Measurements from ENCODE around the gene TNS3.

Gene TNS3

DNA sequence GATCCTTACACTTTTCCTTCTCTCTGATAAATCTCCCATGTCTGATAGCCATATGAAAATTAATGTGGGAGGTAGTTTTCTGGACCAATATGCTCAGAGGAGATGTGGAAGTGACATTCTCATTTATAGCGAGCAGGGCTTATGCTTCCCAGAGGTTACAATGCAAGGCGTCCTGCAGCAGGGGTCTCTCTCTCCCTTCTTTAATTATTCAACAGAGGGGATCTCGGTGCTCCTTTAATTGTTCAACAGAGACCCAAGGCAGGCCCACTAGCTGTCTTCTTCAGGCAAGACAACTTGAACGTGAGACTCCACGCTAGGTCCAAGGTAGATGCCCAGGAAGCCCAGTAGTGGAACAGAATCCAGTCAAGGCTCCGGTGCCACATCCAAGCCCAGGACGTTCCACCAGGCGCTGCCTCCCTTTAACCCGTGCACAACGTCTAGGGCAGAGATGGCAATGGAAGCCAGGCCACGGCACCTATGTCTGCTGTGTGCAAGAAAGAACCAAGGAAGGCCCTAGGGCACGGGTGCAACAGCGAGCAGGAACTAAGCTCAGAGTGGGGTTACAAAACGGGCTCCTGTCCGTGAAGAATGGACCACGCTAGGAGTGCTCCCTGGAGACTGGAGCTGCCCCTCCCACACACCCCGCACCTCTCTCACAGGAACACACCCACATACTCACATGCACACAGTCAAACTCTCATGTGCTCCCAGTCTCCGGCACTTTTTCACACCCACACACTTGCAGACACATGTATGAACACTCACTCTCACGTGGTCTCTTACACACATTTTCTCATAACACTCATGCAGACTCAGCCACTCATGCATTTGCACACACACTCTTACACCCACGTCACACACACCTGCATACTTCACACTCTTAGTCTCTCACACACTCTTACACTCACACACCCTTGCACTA, 230.4 kb downstream of the TNS3 start:
- TF ChIP-seq, protein P1, sequence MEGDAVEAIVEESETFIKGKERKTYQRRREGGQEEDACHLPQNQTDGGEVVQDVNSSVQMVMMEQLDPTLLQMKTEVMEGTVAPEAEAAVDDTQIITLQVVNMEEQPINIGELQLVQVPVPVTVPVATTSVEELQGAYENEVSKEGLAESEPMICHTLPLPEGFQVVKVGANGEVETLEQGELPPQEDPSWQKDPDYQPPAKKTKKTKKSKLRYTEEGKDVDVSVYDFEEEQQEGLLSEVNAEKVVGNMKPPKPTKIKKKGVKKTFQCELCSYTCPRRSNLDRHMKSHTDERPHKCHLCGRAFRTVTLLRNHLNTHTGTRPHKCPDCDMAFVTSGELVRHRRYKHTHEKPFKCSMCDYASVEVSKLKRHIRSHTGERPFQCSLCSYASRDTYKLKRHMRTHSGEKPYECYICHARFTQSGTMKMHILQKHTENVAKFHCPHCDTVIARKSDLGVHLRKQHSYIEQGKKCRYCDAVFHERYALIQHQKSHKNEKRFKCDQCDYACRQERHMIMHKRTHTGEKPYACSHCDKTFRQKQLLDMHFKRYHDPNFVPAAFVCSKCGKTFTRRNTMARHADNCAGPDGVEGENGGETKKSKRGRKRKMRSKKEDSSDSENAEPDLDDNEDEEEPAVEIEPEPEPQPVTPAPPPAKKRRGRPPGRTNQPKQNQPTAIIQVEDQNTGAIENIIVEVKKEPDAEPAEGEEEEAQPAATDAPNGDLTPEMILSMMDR (conservative IDR thresholded peaks at IDR 0.05; ENCODE audit: low read depth, low read length) = no peak
- no peak overlapping the region for H3K4me3 ChIP-seq (ENCODE audit: low read depth, low read length)
- DNase-seq (ENCODE audit: low read depth) = no peak

DNA sequence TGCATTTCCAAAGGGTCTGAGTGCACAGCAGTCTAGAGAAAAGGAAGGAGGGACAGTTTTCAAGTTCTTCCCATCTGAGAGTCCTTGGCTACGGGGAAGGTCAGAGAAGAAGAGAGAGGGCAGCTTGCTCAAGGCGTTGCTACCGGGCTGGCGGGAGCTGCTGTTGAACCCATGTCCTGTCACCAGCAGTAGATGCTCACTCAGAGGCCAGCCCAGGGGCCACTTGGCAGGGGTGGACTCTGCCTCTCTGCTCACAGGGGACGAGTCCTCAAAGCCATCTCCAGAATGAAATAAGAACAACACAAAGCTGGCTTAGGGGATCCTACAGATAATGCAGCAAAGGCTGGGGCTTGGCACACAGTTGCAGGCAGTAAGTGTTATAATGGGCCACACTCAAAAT, 231.5 kb downstream of the TNS3 start:
- no peak for DNase-seq (ENCODE audit: low read depth)
- TF ChIP-seq, protein P1 (conservative IDR thresholded peaks at IDR 0.05; ENCODE audit: low read depth, low read length) = no peak
- H3K4me3 ChIP-seq (ENCODE audit: low read depth, low read length) = no peak overlapping the region

DNA sequence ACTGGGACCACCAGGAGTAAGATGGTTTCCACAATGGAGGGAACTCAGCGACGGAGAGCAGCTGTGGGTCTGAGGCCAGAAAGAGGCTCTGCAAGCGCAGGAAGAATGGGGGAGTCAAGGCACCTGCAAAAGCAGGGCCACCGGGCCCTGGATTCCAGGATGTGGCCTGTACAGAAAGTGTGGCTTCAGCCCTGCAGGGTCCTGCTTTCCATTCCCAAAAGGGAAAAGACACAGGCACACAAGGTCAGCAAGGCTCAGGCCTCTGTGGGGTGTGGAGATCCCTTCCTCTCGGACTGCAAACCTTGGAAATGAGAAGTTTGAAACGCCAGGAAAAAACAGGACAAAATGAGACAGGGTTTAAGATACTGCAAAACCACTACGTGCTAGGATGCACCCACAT, 232.5 kb downstream of the TNS3 start:
- no peak for DNase-seq (ENCODE audit: low read depth)
- TF ChIP-seq, protein P1 (conservative IDR thresholded peaks at IDR 0.05; ENCODE audit: low read depth, low read length) = no peak
- H3K4me3 ChIP-seq (ENCODE audit: low read depth, low read length) = no peak overlapping the region

DNA sequence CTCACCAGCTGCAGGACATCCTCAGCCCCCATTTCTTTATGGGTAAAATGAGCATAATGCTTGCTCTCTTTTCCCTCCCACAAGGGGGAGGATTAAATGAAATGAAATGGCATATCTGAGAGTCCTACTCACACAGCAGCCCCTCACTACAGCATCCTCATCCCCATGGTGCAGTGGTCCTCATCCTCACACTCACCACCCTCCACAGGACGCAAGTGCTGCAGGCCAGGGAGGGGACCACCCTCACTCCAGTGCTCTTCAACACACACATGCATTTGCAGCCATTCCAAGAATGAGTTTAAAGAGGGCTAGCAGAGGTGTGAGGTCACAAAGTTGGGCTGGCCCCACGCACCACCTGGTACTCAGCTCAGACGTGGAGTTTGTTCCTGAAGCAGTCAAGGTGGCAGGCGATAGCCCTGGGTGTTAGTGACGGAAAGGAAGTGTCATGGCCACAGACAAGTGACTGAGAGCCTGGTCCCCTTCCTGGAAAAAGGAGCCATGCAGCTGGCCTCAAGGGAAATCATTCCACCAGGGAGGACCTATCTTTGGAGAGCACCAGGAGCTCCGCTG, 234.0 kb downstream of the TNS3 start:
- TF ChIP-seq, protein P1 (conservative IDR thresholded peaks at IDR 0.05; ENCODE audit: low read depth, low read length) = no peak
- H3K4me3 ChIP-seq (ENCODE audit: low read depth, low read length) = no peak overlapping the region
- DNase-seq (ENCODE audit: low read depth) = no peak

DNA sequence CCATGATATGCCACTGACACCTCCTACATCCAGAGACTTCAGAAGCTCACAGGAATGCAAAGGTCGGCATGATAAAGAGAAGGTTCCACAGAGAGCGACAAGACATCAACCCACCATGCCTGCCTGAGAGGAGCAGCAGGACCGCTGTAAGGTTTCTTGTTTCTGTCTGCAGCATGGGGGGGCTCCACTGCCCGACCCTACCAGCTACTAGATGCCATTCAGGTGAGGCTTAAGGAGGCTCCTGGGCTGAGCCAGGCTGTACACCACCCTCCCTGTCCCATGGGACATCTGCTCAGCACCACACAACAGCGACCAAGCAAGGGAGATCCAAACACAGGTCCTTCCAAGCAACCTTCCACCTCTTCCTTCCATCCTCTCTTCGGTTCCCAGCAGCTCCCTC, 234.6 kb downstream of the TNS3 start:
- H3K4me3 ChIP-seq (ENCODE audit: low read depth, low read length) = no peak overlapping the region
- DNase-seq (ENCODE audit: low read depth) = no peak
- TF ChIP-seq, protein P1 (conservative IDR thresholded peaks at IDR 0.05; ENCODE audit: low read depth, low read length) = no peak

DNA sequence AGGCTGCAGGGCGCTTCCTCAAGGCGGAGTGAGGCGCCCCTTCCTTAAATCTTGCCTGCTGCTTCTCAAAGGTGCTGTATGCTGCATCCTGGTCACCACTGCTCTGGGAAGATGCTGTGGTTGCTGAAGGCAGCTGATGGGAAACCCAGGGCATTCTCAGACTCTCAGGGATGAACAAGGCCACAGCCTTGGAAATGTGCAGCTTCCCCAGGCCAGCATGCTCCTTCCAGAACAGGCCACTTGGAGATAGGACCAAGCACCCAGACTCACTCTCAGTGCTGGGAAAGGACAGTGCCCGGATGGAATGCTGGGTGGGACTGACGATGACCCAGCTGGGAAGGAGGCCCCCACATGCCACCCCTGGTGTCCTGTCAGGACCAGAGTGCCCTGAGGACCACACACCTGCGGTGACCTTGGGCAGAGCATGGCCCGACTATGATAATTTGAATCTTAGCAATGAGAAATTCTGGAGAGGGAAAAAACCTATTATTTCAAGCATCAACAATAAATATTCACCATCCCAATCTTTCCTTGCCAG, 235.5 kb downstream of the TNS3 start:
- no peak overlapping the region for H3K4me3 ChIP-seq (ENCODE audit: low read depth, low read length)
- no peak for DNase-seq (ENCODE audit: low read depth)
- TF ChIP-seq, protein P1 (conservative IDR thresholded peaks at IDR 0.05; ENCODE audit: low read depth, low read length) = no peak

All from choroid plexus epithelial cell (primary cell).